SK-N-SH (cell line): ENCODE measurements around the gene DYRK1A. TPM values are rescaled to one million over a fixed set of nuclear protein-coding genes. Genes with fewer than 3 reads are reported as not detected.
"Not testable (repeated sequence)": the region's sequence is repeated elsewhere in the genome, so short reads cannot be mapped to it uniquely, and the experiment has no call there.

Source experiments
- CTCF ChIA-PET: fragments of 300-600, 350-600 bp; formaldehyde crosslinking; extraction: SDS; loops from one replicate; lab custom pipeline; 2021; lab: Yijun Ruan, JAX
- POLR2A ChIA-PET: fragments of 350-600 bp; sonication (Branson Sonifier 250); formaldehyde crosslinking; extraction: SDS; loops from one replicate; lab custom pipeline; 2020; ENCODE audit warnings: antibody characterized with exemption, inconsistent platforms; lab: Yijun Ruan, JAX
- DNase-seq: peaks from one replicate; pipeline ENCODE4 v3.0.0; 2012
- H2AFZ ChIP-seq: fragments of 200-600 bp; sonication (generic); 2 replicates; pipeline ENCODE4 v1.8.1; 2016; ENCODE audit warnings: antibody characterized with exemption, mild to moderate bottlenecking, low read depth
- H3F3A ChIP-seq: fragments of 200-600 bp; sonication (generic); replicated peaks from 2 replicates; pipeline ENCODE3; 2016; ENCODE audit warnings: antibody characterized with exemption, mild to moderate bottlenecking; ENCODE audit not compliant: insufficient read depth
- H3K27ac ChIP-seq, 2 experiments: fragments of 200-500 bp in 1 of 2; fragments of 200-600 bp in 1 of 2; sonication (Bioruptor generic) in 1 of 2; sonication (generic), shearing (Covaris generic) in 1 of 2; 2 replicates each; pipeline versions ENCODE4 v1.5.1 to v1.6.1; 2014 to 2016; ENCODE audit warnings: low read depth in 2 of 2, inconsistent platforms in 1 of 2, low read length in 1 of 2, mild to moderate bottlenecking in 1 of 2, mixed read lengths in 1 of 2
- H3K27me3 ChIP-seq: fragments of 200-600 bp; sonication (generic), shearing (Covaris generic); 2 replicates; pipeline ENCODE4 v1.6.1; 2016; ENCODE audit warnings: mixed run types; ENCODE audit not compliant: insufficient read depth
- H3K36me3 ChIP-seq, 2 experiments: fragments of 200-500 bp in 1 of 2; fragments of 200-600 bp in 1 of 2; sonication (Bioruptor generic) in 1 of 2; sonication (generic) in 1 of 2; replicated peaks in 1 of 2; 2 replicates each; pipeline versions ENCODE3 to v1.5.1; 2014 to 2016; ENCODE audit warnings: low read length in 1 of 2, mild to moderate bottlenecking in 1 of 2; ENCODE audit not compliant: insufficient read depth in 2 of 2, control insufficient read depth in 1 of 2
- H3K4me1 ChIP-seq, 2 experiments: fragments of 200-500 bp in 1 of 2; fragments of 200-600 bp in 1 of 2; sonication (Bioruptor generic) in 1 of 2; sonication (generic), shearing (Covaris generic) in 1 of 2; 2 replicates each; pipeline versions ENCODE4 v1.5.1 to v1.6.1; 2014 to 2016; ENCODE audit warnings: low read depth in 1 of 2, low read length in 1 of 2, mixed run types in 1 of 2; ENCODE audit not compliant: insufficient read depth in 2 of 2, control insufficient read depth in 1 of 2
- H3K4me2 ChIP-seq: fragments of 200-600 bp; sonication (generic), shearing (Covaris generic); 2 replicates; pipeline ENCODE4 v1.6.1; 2017; ENCODE audit warnings: mixed run types
- H3K4me3 ChIP-seq, 2 experiments: fragments of 200-500 bp in 1 of 2; fragments of 200-600 bp in 1 of 2; sonication (Bioruptor generic) in 1 of 2; sonication (generic), shearing (Covaris generic) in 1 of 2; 2 replicates each; pipeline versions ENCODE4 v1.5.1 to v1.8.1; 2014 to 2016; ENCODE audit warnings: low read depth in 2 of 2, inconsistent platforms in 1 of 2, low read length in 1 of 2, mild to moderate bottlenecking in 1 of 2, mixed read lengths in 1 of 2, moderate library complexity in 1 of 2
- H3K79me2 ChIP-seq: fragments of 200-600 bp; sonication (generic); 2 replicates; pipeline ENCODE4 v1.8.1; 2017; ENCODE audit warnings: mild to moderate bottlenecking; ENCODE audit not compliant: insufficient read depth
- H3K9ac ChIP-seq: fragments of 200-600 bp; sonication (generic); 2 replicates; pipeline ENCODE4 v1.6.1; 2017; ENCODE audit warnings: mixed run types
- H3K9me2 ChIP-seq: fragments of 200-600 bp; sonication (generic); 2 replicates; pipeline ENCODE4 v1.6.1; 2017; ENCODE audit warnings: mixed run types
- H3K9me3 ChIP-seq: fragments of 200-600 bp; sonication (generic); 2 replicates; pipeline ENCODE4 v1.6.1; 2017; ENCODE audit warnings: mixed run types, mild to moderate bottlenecking, moderate library complexity
- H4K20me1 ChIP-seq: fragments of 200-600 bp; sonication (generic); 2 replicates; pipeline ENCODE4 v1.6.1; 2017; ENCODE audit warnings: mild to moderate bottlenecking, mixed run types; ENCODE audit not compliant: insufficient read depth
- ELF1 ChIP-seq: IDR thresholded peaks from 2 replicates; pipeline ENCODE4 v1.4.0; 2012
- EP300 ChIP-seq, 2 experiments: IDR thresholded peaks; 2 replicates each; pipeline versions ENCODE4 v1.4.0 to v1.6.1; 2012; ENCODE audit warnings: borderline replicate concordance in 1 of 2, low read depth in 1 of 2, low read length in 1 of 2
- EZH2phosphoT487 ChIP-seq: fragments of 200-600 bp; sonication (generic); IDR thresholded peaks from 2 replicates; pipeline ENCODE4 v1.6.1; 2017; ENCODE audit warnings: low read depth, mixed run types, mild to moderate bottlenecking, antibody characterized with exemption, moderate library complexity, borderline replicate concordance
- FOSL2 ChIP-seq: IDR thresholded peaks from 2 replicates; pipeline ENCODE4 v1.4.0; 2012; ENCODE audit warnings: low read depth, mild to moderate bottlenecking, moderate library complexity, borderline replicate concordance
- FOXM1 ChIP-seq: IDR thresholded peaks from 2 replicates; pipeline ENCODE4 v1.4.0; 2012; ENCODE audit warnings: low read depth, mild to moderate bottlenecking
- GATA2 ChIP-seq: sonication (generic); formaldehyde crosslinking; IDR thresholded peaks from 2 replicates; pipeline ENCODE4 v1.5.0; 2020; ENCODE audit warnings: mild to moderate bottlenecking, missing genetic modification reagents
- MXI1 ChIP-seq: IDR thresholded peaks from 2 replicates; pipeline ENCODE4 v1.6.1; 2012; ENCODE audit warnings: mild to moderate bottlenecking, low read depth, low read length, improper control_type of control experiment
- NRF1 ChIP-seq: IDR thresholded peaks from 2 replicates; pipeline ENCODE4 v1.6.1; 2012; ENCODE audit warnings: low read depth, mild to moderate bottlenecking, low read length
- POLR2AphosphoS5 ChIP-seq: IDR thresholded peaks from 2 replicates; pipeline ENCODE4 v1.6.1; 2012; ENCODE audit warnings: low read depth, low read length
- RFX5 ChIP-seq: IDR thresholded peaks from 2 replicates; pipeline ENCODE4 v1.6.1; 2012; ENCODE audit warnings: mild to moderate bottlenecking, improper control_type of control experiment, low read length
- TAF1 ChIP-seq: IDR thresholded peaks from 2 replicates; pipeline ENCODE4 v1.6.1; 2012; ENCODE audit warnings: low read depth, mild to moderate bottlenecking, low read length, moderate library complexity, borderline replicate concordance
- WGBS: methylation state at CpG from one replicate; pipeline ENCODE4 v1.1.6; 2017; ENCODE audit warnings: low lambda C conversion rate; 5-methylcytosine and 5-hydroxymethylcytosine counted together
- polyA plus RNA-seq, 3 experiments: library from polyadenylated mRNA; depleted of rRNA; stranded (reverse); fragments of >200 nt; gene quantifications; 2 replicates each; pipeline ENCODE4 v1.2.3, GENCODE V29; 2012
- TF ChIP-seq, protein P1 (sequence below): fragments of 150-350 bp; IDR thresholded peaks from 2 replicates; pipeline ENCODE4 v1.6.1; 2016; ENCODE audit warnings: mild to moderate bottlenecking, low read depth, low read length
- TF ChIP-seq, protein P2 (sequence below): fragments of 200-600 bp; sonication (generic); IDR thresholded peaks from 2 replicates; pipeline ENCODE4 v1.6.1; 2017; ENCODE audit warnings: antibody characterized with exemption, mild to moderate bottlenecking, moderate library complexity
- TF ChIP-seq, protein P3 (sequence below): IDR thresholded peaks from 2 replicates; pipeline ENCODE4; 2012

Gene DYRK1A
- polyA plus RNA-seq, 1 of the 3 experiments (the other 2 are of a cell fraction): 19.3 TPM

DNA sequence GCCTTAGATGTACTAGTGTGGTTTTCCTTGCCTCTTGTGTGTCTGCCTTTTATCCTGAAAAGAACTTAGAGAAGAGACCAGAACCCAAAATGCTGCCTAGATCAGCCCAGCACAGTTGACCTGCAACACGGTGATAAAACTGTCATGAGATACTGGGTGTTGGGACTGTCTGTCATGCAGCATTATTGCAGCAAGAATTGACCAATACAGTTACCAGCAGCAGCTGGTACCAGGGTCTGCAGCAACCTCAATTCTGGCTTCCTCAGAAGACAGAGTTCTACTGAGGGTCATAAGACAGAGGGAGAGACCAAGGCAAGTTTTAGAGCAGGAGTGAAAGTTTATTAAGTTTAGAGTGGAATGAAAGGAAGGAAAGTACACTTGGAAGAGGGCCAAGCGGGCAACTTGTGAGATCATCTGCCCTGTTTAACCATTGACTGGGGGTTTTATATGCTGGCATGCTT lies 182.0 kb downstream of the DYRK1A start:
- WGBS: 76% methylated on average over 2 of the region's 2 CpGs
- no peak overlapping the region for H3K27ac ChIP-seq
- no peaks in the 10 kb centered on the region for H4K20me1 ChIP-seq
- DNase-seq: no peak
- H3K27me3 ChIP-seq: no peaks in the 10 kb centered on the region
- H3K4me3 ChIP-seq: no peak overlapping the region
- peaks cover 0 to 4% of the 10 kb centered on the region in 2 experiments; a peak in 2 of 4 replicates for H3K4me1 ChIP-seq
- H2AFZ ChIP-seq: no peak overlapping the region
- H3K4me2 ChIP-seq: no peak overlapping the region
- H3K9me2 ChIP-seq: no peaks in the 10 kb centered on the region
- H3K9me3 ChIP-seq: no peaks in the 10 kb centered on the region
- no peaks in the 10 kb centered on the region for H3K36me3 ChIP-seq
- ChIA-PET POLR2A (no interaction called here), CTCF (no interaction called here)
- no peaks in the 10 kb centered on the region for H3F3A ChIP-seq
- TF ChIP-seq GATA2 (CRISPR knock-in tag): no peak
- TF ChIP-seq POLR2AphosphoS5: no peak
- no peaks in the 10 kb centered on the region for H3K79me2 ChIP-seq
- H3K9ac ChIP-seq: no peak overlapping the region

DNA sequence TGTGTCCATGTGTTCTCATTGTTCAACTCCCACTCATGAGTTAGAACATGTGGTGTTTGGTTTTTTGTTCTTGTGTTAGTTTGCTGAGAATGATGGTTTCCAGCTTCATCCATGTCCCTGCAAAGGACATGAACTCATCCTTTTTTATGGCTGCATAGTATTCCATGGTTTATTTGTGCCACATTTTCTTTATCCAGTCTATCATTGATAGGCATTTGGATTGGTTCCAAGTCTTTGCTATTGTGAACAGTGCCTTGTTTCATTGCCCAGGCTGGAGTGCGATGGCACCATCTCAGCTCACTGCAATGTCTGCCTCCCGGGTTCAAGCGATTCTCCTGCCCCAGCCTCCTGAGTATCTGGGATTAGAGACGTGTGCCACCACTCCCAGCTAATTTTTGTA lies 183.2 kb downstream of the DYRK1A start:
- H3F3A ChIP-seq, CTCF ChIA-PET: not testable (repeated sequence)

DNA sequence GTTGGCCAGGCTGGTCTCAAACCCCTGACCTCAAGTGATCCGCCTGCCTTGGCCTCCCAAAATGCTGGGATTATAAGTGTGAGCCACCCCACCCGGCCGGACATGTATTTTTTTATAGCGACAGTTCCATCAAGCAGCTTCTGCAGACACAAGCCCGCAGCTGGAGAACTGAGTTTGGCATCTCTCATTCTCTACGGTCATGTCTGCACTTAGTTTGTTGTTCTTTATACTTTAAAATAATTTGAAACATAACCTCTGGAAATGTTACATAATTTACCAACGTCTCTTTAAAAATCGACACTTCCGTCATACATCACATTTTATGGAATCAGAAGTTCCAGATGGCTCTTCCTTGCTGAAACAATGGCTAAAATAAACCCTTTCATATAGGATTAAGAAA lies 183.6 kb downstream of the DYRK1A start:
- Histone ChIP-seq H3K9me3 (no peaks in the 10 kb centered on the region), H3F3A (no peaks in the 10 kb centered on the region), H2AFZ (no peak overlapping the region), H3K4me2 (no peak overlapping the region), H3K27ac (no peak overlapping the region), H3K36me3 (no peaks in the 10 kb centered on the region), H4K20me1 (no peaks in the 10 kb centered on the region), H3K4me3 (no peak overlapping the region), H3K79me2 (no peaks in the 10 kb centered on the region), H3K9me2 (no peaks in the 10 kb centered on the region), H3K4me1 (peaks cover 0 to 4% of the 10 kb centered on the region in 2 experiments; a peak in 2 of 4 replicates), H3K9ac (no peak overlapping the region), H3K27me3 (no peaks in the 10 kb centered on the region)
- CTCF ChIA-PET: no interaction called here
- POLR2A ChIA-PET: no interaction called here
- 86% methylated on average over 9 of the region's 9 CpGs for WGBS
- no peak for DNase-seq
- TF ChIP-seq, protein P1, sequence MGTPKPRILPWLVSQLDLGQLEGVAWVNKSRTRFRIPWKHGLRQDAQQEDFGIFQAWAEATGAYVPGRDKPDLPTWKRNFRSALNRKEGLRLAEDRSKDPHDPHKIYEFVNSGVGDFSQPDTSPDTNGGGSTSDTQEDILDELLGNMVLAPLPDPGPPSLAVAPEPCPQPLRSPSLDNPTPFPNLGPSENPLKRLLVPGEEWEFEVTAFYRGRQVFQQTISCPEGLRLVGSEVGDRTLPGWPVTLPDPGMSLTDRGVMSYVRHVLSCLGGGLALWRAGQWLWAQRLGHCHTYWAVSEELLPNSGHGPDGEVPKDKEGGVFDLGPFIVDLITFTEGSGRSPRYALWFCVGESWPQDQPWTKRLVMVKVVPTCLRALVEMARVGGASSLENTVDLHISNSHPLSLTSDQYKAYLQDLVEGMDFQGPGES: no peak
- TF ChIP-seq RFX5 (no peak), ELF1 (no peak), POLR2AphosphoS5 (no peak), TAF1 (no peak), EZH2phosphoT487 (no peak), FOXM1 (no peak), NRF1 (no peak), EP300 (IDR thresholded peaks at IDR 0.05; ENCODE audit: borderline replicate concordance in 1 of 2, low read depth in 1 of 2, low read length in 1 of 2) (no peak), FOSL2 (no peak), MXI1 (no peak)
- TF ChIP-seq, protein P2, sequence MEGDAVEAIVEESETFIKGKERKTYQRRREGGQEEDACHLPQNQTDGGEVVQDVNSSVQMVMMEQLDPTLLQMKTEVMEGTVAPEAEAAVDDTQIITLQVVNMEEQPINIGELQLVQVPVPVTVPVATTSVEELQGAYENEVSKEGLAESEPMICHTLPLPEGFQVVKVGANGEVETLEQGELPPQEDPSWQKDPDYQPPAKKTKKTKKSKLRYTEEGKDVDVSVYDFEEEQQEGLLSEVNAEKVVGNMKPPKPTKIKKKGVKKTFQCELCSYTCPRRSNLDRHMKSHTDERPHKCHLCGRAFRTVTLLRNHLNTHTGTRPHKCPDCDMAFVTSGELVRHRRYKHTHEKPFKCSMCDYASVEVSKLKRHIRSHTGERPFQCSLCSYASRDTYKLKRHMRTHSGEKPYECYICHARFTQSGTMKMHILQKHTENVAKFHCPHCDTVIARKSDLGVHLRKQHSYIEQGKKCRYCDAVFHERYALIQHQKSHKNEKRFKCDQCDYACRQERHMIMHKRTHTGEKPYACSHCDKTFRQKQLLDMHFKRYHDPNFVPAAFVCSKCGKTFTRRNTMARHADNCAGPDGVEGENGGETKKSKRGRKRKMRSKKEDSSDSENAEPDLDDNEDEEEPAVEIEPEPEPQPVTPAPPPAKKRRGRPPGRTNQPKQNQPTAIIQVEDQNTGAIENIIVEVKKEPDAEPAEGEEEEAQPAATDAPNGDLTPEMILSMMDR: no peak
- TF ChIP-seq, protein P3, sequence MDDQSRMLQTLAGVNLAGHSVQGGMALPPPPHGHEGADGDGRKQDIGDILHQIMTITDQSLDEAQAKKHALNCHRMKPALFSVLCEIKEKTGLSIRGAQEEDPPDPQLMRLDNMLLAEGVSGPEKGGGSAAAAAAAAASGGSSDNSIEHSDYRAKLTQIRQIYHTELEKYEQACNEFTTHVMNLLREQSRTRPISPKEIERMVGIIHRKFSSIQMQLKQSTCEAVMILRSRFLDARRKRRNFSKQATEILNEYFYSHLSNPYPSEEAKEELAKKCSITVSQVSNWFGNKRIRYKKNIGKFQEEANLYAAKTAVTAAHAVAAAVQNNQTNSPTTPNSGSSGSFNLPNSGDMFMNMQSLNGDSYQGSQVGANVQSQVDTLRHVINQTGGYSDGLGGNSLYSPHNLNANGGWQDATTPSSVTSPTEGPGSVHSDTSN: no peak

More for the DNA sequence above, 183.2 kb downstream of the DYRK1A start:
- H3K79me2 ChIP-seq, H3K9ac ChIP-seq, POLR2A ChIA-PET, H3K4me1 ChIP-seq, H3K4me2 ChIP-seq, H3K27me3 ChIP-seq, H3K9me3 ChIP-seq, H3K4me3 ChIP-seq, H3K27ac ChIP-seq, H2AFZ ChIP-seq, H4K20me1 ChIP-seq, H3K36me3 ChIP-seq, DNase-seq, H3K9me2 ChIP-seq: not testable (repeated sequence)
- WGBS: 77% methylated on average over 4 of the region's 4 CpGs
